ENCODE results near the gene GRHPR.

DNA sequence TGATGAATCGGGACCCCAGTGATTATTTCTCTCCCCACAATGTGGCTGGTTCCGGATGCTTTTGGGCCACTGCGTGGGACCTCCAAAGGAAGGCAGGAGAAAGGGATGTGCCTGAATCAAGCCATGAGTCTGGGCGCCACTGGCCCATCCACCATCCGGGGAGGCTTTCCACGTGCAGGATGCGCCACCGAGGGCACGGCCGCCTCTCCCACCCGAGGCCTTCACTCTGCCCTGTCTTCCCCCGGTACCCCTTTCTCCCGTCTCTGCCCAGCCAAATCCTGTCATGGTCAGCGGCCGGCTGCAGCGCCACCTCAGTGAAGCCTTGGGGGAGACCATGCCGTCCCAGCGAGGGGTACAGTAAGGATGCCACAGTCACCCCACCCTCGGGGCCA lies 43.9 kb upstream of the GRHPR start:
- TF ChIP-seq, protein P1, sequence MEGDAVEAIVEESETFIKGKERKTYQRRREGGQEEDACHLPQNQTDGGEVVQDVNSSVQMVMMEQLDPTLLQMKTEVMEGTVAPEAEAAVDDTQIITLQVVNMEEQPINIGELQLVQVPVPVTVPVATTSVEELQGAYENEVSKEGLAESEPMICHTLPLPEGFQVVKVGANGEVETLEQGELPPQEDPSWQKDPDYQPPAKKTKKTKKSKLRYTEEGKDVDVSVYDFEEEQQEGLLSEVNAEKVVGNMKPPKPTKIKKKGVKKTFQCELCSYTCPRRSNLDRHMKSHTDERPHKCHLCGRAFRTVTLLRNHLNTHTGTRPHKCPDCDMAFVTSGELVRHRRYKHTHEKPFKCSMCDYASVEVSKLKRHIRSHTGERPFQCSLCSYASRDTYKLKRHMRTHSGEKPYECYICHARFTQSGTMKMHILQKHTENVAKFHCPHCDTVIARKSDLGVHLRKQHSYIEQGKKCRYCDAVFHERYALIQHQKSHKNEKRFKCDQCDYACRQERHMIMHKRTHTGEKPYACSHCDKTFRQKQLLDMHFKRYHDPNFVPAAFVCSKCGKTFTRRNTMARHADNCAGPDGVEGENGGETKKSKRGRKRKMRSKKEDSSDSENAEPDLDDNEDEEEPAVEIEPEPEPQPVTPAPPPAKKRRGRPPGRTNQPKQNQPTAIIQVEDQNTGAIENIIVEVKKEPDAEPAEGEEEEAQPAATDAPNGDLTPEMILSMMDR (IDR thresholded peaks at IDR 0.05) = no peak
- TF ChIP-seq EP300 (IDR thresholded peaks at IDR 0.05) (no peak), POLR2A (IDR thresholded peaks at IDR 0.05; ENCODE audit: low read depth) (no peak)

Measured in esophagus muscularis mucosa (tissue), 4 donors.